ENCODE measurements around the gene TBC1D1.

DNA sequence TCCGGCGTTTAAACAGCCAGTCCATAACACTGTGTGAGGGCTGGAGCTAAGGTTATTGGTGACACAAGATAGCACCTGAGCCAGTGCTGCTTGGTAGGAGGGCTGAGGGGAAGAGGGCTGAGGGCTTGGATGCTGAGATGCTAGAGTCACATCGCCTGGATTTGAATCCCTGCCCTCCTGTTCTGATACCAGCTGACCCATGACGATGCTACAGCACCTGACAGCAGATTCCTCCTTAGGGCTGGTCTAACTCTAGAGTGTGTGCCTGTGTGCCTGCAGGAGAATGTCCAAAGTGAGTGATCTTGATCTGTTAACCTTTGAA lies 171.9 kb downstream of the TBC1D1 start:
- TF ChIP-seq, protein P1, sequence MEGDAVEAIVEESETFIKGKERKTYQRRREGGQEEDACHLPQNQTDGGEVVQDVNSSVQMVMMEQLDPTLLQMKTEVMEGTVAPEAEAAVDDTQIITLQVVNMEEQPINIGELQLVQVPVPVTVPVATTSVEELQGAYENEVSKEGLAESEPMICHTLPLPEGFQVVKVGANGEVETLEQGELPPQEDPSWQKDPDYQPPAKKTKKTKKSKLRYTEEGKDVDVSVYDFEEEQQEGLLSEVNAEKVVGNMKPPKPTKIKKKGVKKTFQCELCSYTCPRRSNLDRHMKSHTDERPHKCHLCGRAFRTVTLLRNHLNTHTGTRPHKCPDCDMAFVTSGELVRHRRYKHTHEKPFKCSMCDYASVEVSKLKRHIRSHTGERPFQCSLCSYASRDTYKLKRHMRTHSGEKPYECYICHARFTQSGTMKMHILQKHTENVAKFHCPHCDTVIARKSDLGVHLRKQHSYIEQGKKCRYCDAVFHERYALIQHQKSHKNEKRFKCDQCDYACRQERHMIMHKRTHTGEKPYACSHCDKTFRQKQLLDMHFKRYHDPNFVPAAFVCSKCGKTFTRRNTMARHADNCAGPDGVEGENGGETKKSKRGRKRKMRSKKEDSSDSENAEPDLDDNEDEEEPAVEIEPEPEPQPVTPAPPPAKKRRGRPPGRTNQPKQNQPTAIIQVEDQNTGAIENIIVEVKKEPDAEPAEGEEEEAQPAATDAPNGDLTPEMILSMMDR (IDR thresholded peaks at IDR 0.05; ENCODE audit: low read length): no peak
- TF ChIP-seq EZH2 (optimal IDR thresholded peaks at IDR 0.05; ENCODE audit: low read depth, low read length) (no peak), EZH2phosphoT487 (IDR thresholded peaks at IDR 0.05; ENCODE audit: low read length) (no peak)

Data from MM.1S (cell line).